ENCODE data around the gene CEP170B.
"Not testable (repeated sequence)": the region's sequence is repeated elsewhere in the genome, so short reads cannot be mapped to it uniquely, and the experiment has no call there.

The CEP170B gene

DNA sequence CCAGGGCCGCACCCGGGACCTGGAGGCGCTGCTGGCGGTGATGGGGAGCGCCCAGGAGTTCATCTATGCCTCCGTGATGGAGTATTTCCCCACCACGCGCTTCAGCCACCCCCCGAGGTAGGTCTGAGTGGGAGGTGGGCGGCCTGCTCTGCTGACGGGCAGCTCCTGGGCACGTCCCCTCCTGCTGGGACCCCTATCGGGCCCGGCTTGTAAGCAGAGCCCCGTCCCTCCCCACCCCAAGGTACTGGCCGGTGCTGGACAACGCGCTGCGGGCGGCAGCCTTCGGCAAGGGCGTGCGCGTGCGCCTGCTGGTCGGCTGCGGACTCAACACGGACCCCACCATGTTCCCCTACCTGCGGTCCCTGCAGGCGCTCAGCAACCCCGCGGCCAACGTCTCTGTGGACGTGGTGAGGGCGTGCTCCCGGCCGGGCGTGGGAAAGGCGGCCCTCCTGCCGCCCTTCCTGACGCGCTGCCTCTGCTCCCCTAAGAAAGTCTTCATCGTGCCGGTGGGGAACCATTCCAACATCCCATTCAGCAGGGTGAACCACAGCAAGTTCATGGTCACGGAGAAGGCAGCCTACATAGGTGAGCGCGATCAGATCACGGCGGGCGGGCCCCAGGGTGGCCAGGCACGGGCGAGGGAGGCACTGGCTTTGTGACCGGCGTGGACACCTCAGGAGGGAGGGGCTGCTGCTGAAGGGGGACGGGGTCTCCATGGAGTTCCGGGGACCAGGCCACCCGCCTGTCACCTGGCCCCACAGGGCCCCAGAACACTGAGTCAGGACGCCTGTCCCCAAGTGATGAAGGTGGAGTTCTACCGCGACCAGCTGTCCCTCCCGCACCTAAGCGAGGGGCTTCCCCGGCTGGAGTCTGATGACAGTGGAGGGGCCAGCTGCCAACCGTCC lies 67.0 kb downstream of the CEP170B start:
- no peak for DNase-seq (ENCODE audit: low spot score)

- peak; percentile 94 for DNase-seq (ENCODE audit: low spot score)
Observed at GRCh38 chr14:104932676-104933631, 67.9 kb downstream of the CEP170B start.

DNA sequence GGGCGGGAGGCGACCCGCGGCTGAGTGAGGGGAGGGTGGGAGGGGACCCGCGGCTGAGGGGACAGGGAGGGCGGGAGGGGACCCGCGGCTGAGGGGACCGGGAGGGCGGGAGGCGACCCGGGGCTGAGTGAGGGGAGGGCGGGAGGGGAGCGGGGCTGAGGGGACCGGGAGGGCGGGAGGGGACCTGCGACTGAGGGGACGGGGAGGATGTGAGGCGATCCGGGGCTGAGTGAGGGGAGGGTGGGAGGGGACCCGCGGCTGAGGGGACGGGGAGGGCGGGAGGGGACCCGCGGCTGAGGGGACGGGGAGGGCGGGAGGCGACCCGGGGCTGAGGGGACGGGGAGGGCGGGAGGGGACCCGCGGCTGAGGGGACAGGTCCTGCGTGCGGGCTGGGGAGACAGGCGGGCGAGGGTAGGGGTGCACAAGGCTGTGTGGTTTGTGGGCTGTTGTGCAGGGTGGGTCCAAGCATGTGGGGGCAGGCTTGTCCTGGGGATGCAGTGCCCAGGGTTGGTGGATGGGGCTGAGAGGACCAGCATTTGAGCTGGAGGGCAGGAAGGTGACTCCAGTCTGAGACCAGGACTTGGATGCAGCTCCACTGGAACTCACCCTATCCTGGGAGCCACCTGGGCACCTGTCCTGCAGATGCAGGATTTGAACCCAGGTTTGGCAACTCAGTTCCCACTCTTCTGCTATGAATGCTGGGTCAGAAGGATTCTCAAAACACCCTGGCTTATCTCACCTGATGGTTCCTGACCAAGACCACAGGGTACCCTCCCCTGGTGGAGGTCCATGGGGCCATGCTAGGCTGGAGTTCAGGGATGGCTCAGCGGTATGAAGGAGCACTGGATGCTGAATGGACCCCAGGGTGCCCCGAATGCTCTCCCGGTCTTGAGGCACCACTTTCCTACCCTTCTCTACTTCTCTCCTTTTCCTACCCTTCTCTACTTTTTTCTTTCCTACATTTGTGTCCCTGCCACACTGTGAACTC lies 69.0 kb downstream of the CEP170B start:
- DNase-seq (ENCODE audit: low spot score), result peak; percentile 72

DNA sequence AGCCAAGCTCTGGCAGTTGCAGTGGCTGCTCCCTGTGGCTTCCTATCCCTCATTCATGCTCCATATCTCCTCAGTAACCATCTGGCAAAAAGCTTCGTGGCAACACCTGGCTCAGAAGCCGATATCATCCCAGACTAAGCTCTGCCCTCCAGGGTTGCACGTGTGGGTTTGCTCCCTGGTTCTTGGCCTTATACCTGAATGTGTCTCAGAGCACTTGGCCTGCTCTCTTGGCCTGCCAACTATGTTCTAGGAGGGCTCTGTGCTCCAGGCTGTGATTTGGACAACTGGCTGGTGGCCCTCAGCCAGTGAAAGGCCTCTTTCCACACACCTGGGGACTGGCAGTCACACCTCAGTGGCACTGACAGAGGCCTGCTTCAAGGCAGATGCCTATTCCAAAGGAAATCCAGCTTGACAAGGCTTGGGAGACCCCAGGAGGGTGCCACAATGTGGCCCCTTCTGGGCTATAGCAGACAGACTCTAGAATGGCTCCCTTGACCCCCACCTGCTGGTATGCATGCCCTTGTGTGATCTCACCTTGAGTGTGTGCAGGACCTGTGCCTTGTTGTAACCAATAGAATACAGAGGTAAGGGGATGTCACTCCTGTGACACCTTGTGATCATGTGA lies 70.1 kb downstream of the CEP170B start:
- no peak for DNase-seq (ENCODE audit: low spot score)

- DNase-seq (ENCODE audit: low spot score), result no peak
Observed at GRCh38 chr14:104935955-104936354, 70.9 kb downstream of the CEP170B start.

GRCh38 chr14:104936361-104937155 lies 71.5 kb downstream of the CEP170B start:
- no peak for DNase-seq (ENCODE audit: low spot score)

DNA sequence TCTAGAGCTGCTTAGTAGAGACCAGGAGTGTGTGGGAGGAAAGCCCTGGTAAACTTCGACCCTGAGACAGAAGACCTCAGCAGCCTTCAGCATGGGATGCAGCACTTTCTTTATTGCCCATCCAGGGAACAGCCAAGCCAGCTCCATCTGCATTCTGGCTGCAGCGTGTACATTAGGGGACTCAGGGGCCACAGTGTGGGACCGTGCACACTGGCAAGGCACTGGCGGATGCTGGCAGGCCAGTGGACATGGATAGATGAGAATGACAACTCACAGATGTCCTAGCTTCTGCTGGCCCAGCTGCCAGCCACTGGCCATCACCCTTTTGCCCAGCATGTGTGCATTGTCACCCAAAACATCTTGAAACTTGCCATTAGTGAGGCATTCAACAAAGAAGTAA lies 72.1 kb downstream of the CEP170B start:
- no peak for DNase-seq (ENCODE audit: low spot score)

- DNase-seq (ENCODE audit: low spot score), result no peak
Observed at GRCh38 chr14:104937694-104938365, 72.8 kb downstream of the CEP170B start.

DNA sequence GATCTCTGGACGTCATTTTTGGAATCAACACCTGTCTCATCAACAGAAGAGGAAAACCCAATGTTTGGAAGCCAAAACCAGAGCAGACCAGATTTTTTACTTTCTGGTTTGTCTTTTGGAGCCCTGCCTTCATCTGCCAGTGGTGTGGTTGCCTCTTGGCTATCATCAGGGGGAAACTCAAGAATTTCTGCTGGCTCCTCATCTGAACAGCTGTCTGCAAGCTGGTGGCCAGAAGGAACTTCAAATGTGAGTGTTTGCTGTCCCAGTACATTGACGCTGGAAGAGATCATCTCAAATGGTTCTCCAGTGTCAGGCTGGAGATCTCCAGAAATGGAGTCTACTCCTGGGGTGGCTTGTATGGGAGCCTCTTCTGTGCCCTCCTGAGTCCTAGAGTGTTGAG lies 73.4 kb downstream of the CEP170B start:
- DNase-seq (ENCODE audit: low spot score), result no peak

DNA sequence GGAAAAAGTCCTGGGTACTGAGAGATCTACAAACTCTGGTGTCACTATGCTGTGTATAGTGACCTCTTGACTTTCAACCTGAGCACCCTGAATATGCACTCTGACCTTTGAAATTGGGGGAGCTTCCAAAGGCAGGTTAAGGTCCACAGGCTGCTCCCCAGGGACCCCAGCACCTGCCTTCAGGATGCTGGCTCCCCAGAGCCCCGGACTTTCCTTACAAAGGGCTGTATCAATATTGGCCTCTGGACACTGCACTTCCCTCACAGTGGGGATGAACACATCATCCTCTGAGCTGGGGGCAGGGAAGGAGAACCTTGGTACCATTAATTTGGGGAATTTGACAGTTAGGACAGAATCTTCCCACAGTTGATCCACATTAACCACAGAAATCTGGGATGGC lies 73.9 kb downstream of the CEP170B start:
- no peak for DNase-seq (ENCODE audit: low spot score)

DNA sequence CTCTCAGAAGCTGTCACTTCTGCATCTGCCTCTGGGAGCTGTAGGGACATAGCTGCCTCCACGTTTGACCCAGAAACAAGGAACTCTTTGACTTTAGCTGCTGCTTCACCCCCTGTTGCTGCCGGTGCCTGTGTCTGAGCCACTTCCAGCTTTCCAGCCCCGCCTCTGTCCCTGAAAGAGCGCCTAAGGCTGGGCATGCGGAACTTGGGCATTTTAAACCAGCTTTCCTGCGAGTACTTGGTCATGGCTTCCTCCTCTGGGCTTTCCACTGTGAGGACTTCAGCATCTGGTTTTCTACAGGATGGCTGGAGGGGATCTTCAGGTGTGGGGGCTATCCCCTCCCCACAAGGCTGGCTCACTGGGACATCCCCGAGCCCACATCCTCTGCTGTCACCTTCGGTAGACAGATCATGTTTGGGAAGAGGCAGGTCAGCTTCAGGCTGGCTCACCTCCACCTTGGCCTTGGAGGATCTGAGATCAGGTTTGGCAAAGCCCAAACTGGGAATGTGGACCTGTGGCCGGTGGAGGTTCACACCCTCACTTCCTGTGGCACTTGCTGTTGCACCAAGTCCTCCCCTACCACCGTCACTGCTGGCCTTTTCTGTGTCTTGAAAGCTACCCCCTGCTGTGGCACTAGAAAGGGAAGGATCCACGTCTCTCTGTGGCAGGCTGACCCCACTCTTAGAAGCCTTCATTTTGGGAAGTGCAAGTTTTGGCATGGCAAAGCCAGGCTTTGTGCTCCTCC lies 74.8 kb downstream of the CEP170B start:
- no peak for DNase-seq (ENCODE audit: low spot score)

GRCh38 chr14:104940526-104941150 lies 75.6 kb downstream of the CEP170B start:
- no peak for DNase-seq (ENCODE audit: low spot score)

- no peak for DNase-seq (ENCODE audit: low spot score)
Observed at GRCh38 chr14:104941508-104942365, 76.7 kb downstream of the CEP170B start.

DNA sequence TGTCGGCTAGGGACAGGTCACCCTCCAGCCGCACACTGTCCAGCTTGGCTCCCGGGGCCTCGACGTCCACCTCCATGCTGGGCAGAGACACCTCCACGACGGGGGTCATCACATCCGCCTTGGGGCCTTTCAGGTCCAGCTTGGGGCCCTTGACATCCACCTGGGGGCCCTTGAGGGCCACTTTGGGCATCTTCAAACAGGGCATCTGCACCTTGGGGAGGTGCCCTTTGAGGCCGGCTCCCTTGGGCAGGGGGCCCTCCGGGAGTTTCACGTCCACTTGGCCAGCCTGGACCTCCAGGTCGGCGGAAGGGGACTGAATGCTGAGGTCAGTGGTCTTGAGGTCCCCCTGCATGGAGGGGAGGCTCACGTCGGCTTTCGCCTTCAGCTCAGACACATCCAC lies 77.5 kb downstream of the CEP170B start:
- no peak for DNase-seq (ENCODE audit: low spot score)

DNA sequence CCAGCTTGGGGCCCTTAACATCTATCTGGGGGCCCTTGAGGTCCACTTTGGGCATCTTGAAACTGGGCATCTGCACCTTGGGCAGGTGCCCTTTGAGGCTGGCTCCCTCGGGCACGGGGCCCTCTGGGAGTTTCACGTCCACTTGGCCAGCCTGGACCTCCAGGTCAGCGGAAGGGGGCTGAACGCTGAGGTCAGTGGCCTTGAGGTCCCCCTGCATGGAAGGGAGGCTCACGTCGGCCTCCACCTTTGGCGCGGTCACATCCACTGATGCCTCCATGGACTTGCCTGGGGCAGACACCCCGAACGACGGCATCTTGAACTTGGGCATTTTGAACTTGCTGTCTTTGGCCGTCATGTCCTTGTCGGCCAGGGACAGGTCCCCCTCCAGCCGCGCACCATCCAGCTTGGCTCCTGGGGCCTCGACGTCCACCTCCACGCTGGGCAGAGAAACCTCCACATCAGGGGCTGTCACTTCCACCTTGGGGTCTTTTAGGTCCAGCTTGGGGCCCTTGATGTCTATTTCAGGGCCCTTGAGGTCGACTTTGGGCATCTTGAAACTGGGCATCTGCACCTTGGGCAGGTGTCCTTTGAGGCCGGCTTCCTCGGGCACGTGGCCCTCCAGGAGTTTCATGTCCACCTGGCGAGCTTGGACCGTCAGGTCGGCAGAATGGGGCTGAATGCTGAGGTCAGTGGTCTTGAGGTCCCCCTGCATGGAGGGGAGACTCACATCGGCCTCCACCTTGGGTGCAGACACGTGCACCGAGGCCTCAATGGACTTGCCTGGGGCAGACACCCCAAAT lies 78.3 kb downstream of the CEP170B start:
- DNase-seq (ENCODE audit: low spot score), result not testable (repeated sequence)

- DNase-seq (ENCODE audit: low spot score), result not testable (repeated sequence)
Observed at GRCh38 chr14:104944016-104944308, 78.9 kb downstream of the CEP170B start.

Data from ecto neural progenitor cell (in vitro differentiated cells).